Upper lobe of left lung (tissue), 6 donors: Measurements from ENCODE around the gene NBPF8. TPM values are rescaled to one million over a fixed set of nuclear protein-coding genes. Genes with fewer than 3 reads are reported as not detected.
"Not testable (repeated sequence)": the region's sequence is repeated elsewhere in the genome, so short reads cannot be mapped to it uniquely, and the experiment has no call there.

ENCODE experiments used
- ATAC-seq, 2 donors: fragments of 200-7000 bp; cut with Tn5 transposase; one replicate each; pipeline ENCODE4 v1.9.1; 2022; ENCODE audit warnings: mild to moderate bottlenecking in 2 of 2, moderate library complexity in 2 of 2; ENCODE audit not compliant: low FRiP score in 2 of 2
- DNase-seq, 2 donors: peaks; one replicate each; pipeline ENCODE4 v3.0.0-alpha.2; 2019 to 2020
- H3K27ac ChIP-seq, 4 donors: fragments of 200-600 bp; sonication (generic); one replicate each; pipeline ENCODE4 v1.5.1; 2016 to 2019
- H3K27me3 ChIP-seq, 4 donors: fragments of 200-600 bp; sonication (generic); one replicate each; pipeline ENCODE4 v1.5.1; 2017 to 2019
- H3K36me3 ChIP-seq, 4 donors: fragments of 200-600 bp; sonication (generic); one replicate each; pipeline ENCODE4 v1.5.1; 2016 to 2019
- H3K4me1 ChIP-seq, 4 donors: fragments of 200-600 bp; sonication (generic); one replicate each; pipeline ENCODE4 v1.5.1; 2018 to 2019
- H3K4me3 ChIP-seq, 4 donors: fragments of 200-600 bp; sonication (generic); one replicate each; pipeline ENCODE4 v1.5.1; 2017 to 2019; ENCODE audit warnings: mild to moderate bottlenecking in 2 of 4, moderate library complexity in 1 of 4
- H3K9me3 ChIP-seq, 4 donors: fragments of 200-600 bp; sonication (generic); one replicate each; pipeline ENCODE4 v1.5.1; 2018 to 2019
- POLR2AphosphoS5 ChIP-seq, 2 donors: sonication (generic); formaldehyde crosslinking; IDR thresholded peaks; one replicate each; pipeline ENCODE4 v1.5.1; 2017; ENCODE audit warnings: antibody characterized with exemption in 2 of 2
- WGBS, 2 donors: methylation state at CpG; one replicate each; pipeline ENCODE4 v1.1.5; 2017 to 2018; 5-methylcytosine and 5-hydroxymethylcytosine counted together
- total RNA-seq, 6 donors: library from RNA; depleted of rRNA in 4 of 6; stranded (reverse); fragments of >200 nt in 4 of 6; gene quantifications; one replicate each; pipeline versions ENCODE4 v1.1.0 to v1.2.1, GENCODE V29; 2016 to 2021
- donor health status: DM: no; HTN: no; CAD: no; lungs with moderate emphysema.
- donor health status: DM: no; HTN: yes; CAD: no; lungs with severe emphysema.

Gene NBPF8
- total RNA-seq = 10 to 100 TPM in 3 of 6 donors, 1 to 10 TPM in 3; 7.6 to 47.1 (median 11.6) TPM

GRCh38 chr1:120414911-120415480 lies at the start of gene NBPF8:
Gene NBPF8, plus strand, starts transcription at chr1:120415035. Its CDS starts 21,488 bp downstream, at chr1:120436523.
- not testable (repeated sequence) for H3K36me3 ChIP-seq, H3K4me1 ChIP-seq, H3K9me3 ChIP-seq, H3K27me3 ChIP-seq
- ATAC-seq = peak; percentile 94 to 100
- TF ChIP-seq POLR2AphosphoS5 (IDR thresholded peaks at IDR 0.05) = peak in 1 of 2 donors; percentile 57
- peak within 1 kb of the TSS; percentile 48 to 86 (median 70) for H3K27ac ChIP-seq
- H3K4me3 ChIP-seq = peak within 1 kb of the TSS; percentile 41 to 70 (median 66)
- DNase-seq = peak; percentile 82 to 93
- WGBS, 2 donors = no CpG with 5 or more reads among the region's 64 CpGs

- DNase-seq, H3K36me3 ChIP-seq, H3K4me3 ChIP-seq, H3K27me3 ChIP-seq, H3K9me3 ChIP-seq, H3K4me1 ChIP-seq, ATAC-seq, H3K27ac ChIP-seq: not testable (repeated sequence)
- 91 to 94% methylated on average over 6 of the region's 6 CpGs for WGBS, 2 donors
Measured at GRCh38 chr1:120367709-120368108, 47.1 kb upstream of the NBPF8 start.

GRCh38 chr1:120386651-120387050 lies 28.2 kb upstream of the NBPF8 start:
- H3K4me3 ChIP-seq = not testable (repeated sequence)

GRCh38 chr1:120388597-120389126 lies 26.2 kb upstream of the NBPF8 start:
- H3K36me3 ChIP-seq, H3K27ac ChIP-seq, H3K27me3 ChIP-seq, ATAC-seq, H3K4me3 ChIP-seq, H3K4me1 ChIP-seq, H3K9me3 ChIP-seq: not testable (repeated sequence)
- WGBS, 2 donors = 0 to 23% methylated on average over 1 to 18 of the region's 29 CpGs
- DNase-seq = peak in 1 of 2 donors; percentile 30

More at GRCh38 chr1:120386651-120387050, 28.2 kb upstream of the NBPF8 start:
- WGBS, 2 donors = 89 to 93% methylated on average over 4 to 5 of the region's 5 CpGs
- H3K36me3 ChIP-seq, H3K27me3 ChIP-seq, H3K27ac ChIP-seq, ATAC-seq, H3K9me3 ChIP-seq, H3K4me1 ChIP-seq: not testable (repeated sequence)
- DNase-seq = peak in 1 of 2 donors; percentile 7

- not testable (repeated sequence) for H3K9me3 ChIP-seq, ATAC-seq, H3K4me1 ChIP-seq, H3K36me3 ChIP-seq, H3K4me3 ChIP-seq, H3K27ac ChIP-seq, DNase-seq, H3K27me3 ChIP-seq
- 81 to 92% methylated on average over 3 to 4 of the region's 4 CpGs for WGBS, 2 donors
Measured at GRCh38 chr1:120391365-120391764, 23.5 kb upstream of the NBPF8 start.

GRCh38 chr1:120393316-120394232 lies 21.3 kb upstream of the NBPF8 start:
- H3K36me3 ChIP-seq, ATAC-seq, H3K4me1 ChIP-seq, H3K9me3 ChIP-seq, H3K4me3 ChIP-seq, H3K27ac ChIP-seq, H3K27me3 ChIP-seq, DNase-seq: not testable (repeated sequence)
- WGBS, 2 donors = 25 to 44% methylated on average over 6 of the region's 13 CpGs

GRCh38 chr1:120405348-120405747 lies 9.5 kb upstream of the NBPF8 start:
- not testable (repeated sequence) for ATAC-seq

GRCh38 chr1:120414451-120414850 lies 384 bp upstream of the NBPF8 start:
- not testable (repeated sequence) for H3K9me3 ChIP-seq, H3K4me1 ChIP-seq, H3K27me3 ChIP-seq, H3K36me3 ChIP-seq
- H3K27ac ChIP-seq = peak overlapping the region in 1 of 4 donors; percentile 86
- ATAC-seq = peak in 1 of 2 donors; percentile 20
- H3K4me3 ChIP-seq = peak overlapping the region in 3 of 4 donors; percentile 65 to 70 (median 66)
- WGBS, 2 donors = 36 to 55% methylated on average over 1 to 3 of the region's 16 CpGs
- peak in 1 of 2 donors; percentile 15 for DNase-seq

More at GRCh38 chr1:120405348-120405747, 9.5 kb upstream of the NBPF8 start:
- H3K4me3 ChIP-seq, DNase-seq, H3K9me3 ChIP-seq, H3K36me3 ChIP-seq, H3K4me1 ChIP-seq, H3K27ac ChIP-seq, H3K27me3 ChIP-seq: not testable (repeated sequence)
- no CpG with 5 or more reads among the region's 1 CpG for WGBS, 2 donors

- not testable (repeated sequence) for H3K4me1 ChIP-seq, H3K27me3 ChIP-seq, H3K36me3 ChIP-seq, H3K9me3 ChIP-seq
- ATAC-seq (peak; percentile 82 to 93), DNase-seq (peak; percentile 17 to 36)
- WGBS, 2 donors = 1 to 2% methylated on average over 8 to 16 of the region's 23 CpGs
- peak overlapping the region; percentile 48 to 86 (median 70) for H3K27ac ChIP-seq
- peak overlapping the region; percentile 41 to 70 (median 66) for H3K4me3 ChIP-seq
Measured at GRCh38 chr1:120415492-120415961, 692 bp downstream of the NBPF8 start.

GRCh38 chr1:120425063-120425462 lies 10.2 kb downstream of the NBPF8 start:
- not testable (repeated sequence) for H3K9me3 ChIP-seq, H3K4me1 ChIP-seq, H3K36me3 ChIP-seq, H3K27ac ChIP-seq, ATAC-seq, DNase-seq, H3K4me3 ChIP-seq, H3K27me3 ChIP-seq
- WGBS, 2 donors = 16 to 31% methylated on average over 5 to 7 of the region's 7 CpGs

- 78% methylated on average over 3 of the region's 3 CpGs; no CpG with 5 or more reads in 1 of the 2 donors for WGBS, 2 donors
- not testable (repeated sequence) for H3K4me3 ChIP-seq, DNase-seq, ATAC-seq, H3K9me3 ChIP-seq, H3K4me1 ChIP-seq, H3K36me3 ChIP-seq, H3K27me3 ChIP-seq, H3K27ac ChIP-seq
Measured at GRCh38 chr1:120431626-120432025, 16.8 kb downstream of the NBPF8 start.

- H3K9me3 ChIP-seq, H3K27ac ChIP-seq, H3K27me3 ChIP-seq, H3K4me1 ChIP-seq, H3K36me3 ChIP-seq, H3K4me3 ChIP-seq, ATAC-seq: not testable (repeated sequence)
- DNase-seq = peak in 1 of 2 donors; percentile 31
- 100% methylated on average over 7 to 12 of the region's 18 CpGs for WGBS, 2 donors
Measured at GRCh38 chr1:120433831-120434230, 19.0 kb downstream of the NBPF8 start.
